HG03460 (cell line): Measurements from ENCODE around the gene SEPHS2.
"Not testable (repeated sequence)": the region's sequence is repeated elsewhere in the genome, so short reads cannot be mapped to it uniquely, and the experiment has no call there.

Experiments used
- ATAC-seq: cut with Tn5 transposase; IDR thresholded peaks from one replicate; pipeline ENCODE4 v1.9.1; 2021; ENCODE audit not compliant: unreplicated experiment

Gene SEPHS2

DNA sequence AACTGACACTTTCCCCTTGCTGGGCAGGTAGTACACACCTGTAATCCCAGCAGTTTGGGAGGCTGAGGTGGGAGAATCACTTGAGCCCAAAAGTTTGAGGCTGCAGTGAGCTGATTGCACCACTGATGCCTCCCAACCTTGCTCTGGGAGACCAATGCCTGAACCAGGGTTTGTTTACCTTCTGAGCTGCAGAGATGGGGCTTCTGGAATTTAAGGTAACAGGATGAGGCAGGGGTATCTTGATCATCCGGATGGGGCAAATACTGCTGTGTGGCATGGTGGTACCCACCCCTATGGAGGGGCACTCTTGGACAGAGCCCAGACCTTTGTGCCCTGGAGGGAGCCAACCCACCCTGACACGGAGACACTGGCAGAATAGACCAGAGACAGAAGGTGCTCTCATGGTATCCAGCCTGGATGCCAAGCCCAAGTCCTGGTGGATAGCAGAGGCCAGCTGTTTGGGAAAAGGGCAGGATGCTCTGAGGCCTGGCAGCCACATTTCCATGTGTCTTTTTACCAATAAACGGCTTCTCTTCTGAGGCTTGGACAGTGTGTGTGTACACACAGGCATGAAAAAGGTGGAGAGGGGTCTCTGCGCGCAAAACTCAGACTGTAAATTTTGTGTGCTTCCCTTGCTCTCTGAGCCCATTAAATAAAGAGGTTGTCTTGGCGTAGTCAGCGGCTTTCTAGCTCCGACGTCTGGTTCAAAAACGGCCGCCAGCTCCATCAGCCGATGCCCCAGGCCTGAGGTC is 46.1 kb downstream of the SEPHS2 start:
- no peak for ATAC-seq

DNA sequence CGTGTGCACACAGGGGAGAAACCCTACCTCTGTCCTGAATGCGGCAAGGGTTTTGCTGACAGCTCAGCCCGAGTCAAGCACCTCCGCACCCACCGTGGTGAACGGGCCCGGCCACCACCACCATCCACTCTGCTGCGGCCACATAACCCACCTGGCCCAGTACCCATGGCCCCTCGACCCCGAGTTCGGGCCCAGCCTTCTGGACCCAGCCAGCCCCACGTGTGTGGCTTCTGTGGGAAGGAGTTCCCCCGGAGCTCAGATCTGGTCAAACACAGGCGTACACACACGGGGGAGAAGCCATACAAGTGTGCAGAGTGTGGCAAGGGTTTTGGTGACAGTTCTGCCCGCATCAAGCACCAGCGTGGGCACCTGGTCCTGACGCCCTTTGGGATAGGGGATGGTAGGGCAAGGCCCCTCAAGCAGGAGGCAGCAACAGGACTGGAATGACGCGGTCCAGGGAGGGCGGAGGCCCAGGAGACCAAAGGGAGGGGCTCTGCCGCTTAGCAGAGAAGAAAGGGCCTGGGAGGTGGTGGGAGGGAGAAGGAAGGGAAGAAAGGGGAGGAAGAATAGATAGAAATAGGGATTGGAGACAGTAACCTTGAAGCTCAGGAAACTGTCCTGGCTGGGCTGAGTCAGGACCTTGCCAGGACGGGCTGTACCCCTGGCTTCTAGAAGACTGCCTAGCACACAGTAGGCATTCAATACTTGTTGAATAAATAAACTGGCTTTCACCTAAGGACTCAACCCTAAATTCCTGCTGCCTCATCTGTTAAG is 46.8 kb downstream of the SEPHS2 start:
- ATAC-seq = no peak

DNA sequence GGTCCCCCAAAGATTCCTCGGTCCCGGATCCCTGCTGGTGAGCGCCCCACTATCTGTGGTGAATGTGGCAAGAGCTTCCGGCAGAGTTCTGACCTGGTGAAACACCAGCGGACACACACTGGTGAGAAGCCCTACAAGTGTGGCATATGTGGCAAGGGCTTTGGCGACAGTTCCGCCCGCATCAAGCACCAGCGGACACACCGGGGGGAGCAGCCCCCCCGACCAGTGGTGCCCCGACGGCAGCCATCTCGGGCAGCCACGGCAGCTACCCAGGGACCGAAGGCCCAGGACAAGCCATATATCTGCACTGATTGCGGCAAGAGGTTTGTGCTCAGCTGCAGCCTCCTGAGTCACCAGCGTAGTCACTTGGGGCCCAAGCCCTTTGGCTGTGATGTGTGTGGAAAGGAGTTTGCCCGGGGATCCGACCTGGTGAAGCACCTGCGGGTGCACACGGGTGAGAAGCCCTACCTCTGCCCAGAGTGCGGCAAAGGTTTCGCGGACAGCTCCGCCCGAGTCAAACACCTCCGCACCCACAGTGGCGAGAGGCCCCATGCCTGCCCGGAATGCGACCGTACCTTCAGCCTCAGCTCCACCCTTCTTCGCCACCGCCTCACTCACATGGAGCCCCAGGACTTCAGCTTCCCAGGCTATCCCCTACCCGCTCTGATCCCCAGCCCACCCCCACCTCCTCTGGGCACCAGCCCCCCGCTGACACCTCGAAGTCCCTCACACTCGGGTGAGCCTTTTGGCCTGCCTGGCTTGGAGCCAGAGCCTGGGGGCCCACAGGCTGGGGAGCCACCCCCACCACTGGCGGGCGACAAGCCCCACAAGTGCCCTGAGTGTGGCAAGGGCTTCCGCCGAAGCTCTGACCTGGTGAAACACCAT is 47.7 kb downstream of the SEPHS2 start:
- ATAC-seq = no peak

DNA sequence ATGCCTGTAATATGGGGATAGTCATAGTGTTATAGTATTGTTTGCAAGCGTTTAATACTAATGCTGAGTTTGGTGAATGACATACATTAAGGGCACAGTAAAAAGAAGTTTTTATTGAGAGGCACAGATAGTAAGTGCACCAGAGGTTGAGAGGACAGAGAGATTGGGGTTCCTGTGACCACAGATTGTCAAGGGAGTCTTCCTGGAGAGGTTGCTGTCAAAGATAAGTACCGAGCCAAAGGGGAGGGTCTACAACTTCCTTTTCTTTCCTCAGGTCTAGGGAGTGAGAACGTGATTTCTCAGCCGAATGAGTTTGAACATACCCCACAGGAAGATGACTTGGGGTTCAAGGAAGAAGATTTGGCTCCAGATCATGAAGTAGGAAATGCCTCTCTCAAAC is 48.6 kb downstream of the SEPHS2 start:
- ATAC-seq = no peak

- not testable (repeated sequence) for ATAC-seq
These were observed 49.0 kb downstream of the SEPHS2 start for GRCh38 chr16:30396627-30397026.

DNA sequence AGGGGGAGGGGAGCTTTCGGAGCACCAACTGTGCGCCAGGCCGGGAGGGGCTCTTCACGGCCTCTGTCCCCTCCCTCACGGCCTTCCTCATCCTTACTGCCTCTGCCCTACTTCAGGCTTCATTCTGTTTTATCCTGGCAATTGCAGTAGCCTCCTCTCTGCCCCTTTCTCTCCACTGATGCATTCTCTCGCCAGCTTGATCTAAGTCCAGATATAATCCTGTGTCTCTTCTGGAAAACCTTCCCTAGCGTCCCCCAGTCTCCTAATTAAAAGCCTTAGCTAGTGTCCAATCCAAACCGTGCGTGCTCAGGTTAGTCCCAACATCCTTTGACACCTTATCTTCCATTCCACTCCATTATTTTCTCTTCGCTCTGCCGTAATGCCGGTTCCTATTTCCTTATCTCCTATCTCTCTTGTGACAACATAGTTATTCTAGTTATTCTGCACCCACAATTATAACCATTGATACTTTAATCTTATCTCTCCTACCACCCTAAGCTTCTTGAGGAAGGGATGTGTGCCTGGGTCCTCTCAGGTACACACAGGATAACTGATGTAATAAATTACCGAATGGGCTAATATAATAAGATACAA is 49.6 kb downstream of the SEPHS2 start:
- ATAC-seq = peak; percentile 9

DNA sequence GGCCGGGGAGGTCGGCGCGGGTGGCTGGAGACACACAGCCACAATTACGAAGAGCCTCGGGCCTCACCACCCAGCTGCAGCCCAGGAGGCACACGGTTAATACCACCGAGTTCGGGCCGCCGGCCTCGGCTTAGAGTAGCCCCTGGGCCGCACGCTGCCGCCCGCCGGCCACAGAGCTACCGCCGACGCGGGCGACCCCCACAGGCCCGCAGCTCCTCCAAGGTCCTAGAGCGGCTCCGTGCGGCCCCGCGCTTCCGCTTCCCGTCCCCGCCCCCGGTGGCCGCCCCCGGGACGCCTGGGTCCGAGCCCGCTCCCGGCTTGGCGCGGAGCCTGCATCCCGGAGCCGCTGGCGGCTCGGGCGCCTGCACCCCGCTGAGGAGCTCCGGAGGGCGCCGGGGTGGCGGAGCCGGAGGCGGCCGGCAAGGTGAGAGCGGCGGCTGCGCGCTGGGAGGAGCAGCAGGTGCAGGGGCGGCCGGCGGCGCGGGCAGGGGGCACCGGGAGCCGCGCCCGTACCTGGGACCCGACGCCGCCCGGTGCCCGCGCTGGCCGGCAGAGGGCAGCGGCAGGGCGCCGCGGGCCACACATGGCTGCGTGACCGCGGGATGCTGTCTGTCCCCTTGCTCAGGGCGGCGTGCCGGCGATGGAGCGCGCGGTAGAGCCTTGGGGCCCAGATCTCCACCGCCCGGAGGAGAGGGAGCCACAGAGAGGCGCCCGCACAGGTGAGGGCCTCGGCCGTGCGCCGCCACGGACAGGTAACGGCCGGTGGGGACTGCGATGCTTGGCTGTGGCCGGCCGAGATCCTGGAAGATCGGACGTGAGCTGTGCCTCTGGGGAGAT is 50.3 kb downstream of the SEPHS2 start, which contains the start of gene ZNF48:
Gene ZNF48, plus strand, starts transcription at position 266 of the 837 bp plus-strand sequence. Its CDS starts 375 bp downstream, at position 641.
- ATAC-seq = peak; percentile 74

- no peak for ATAC-seq
These were observed 51.0 kb downstream of the SEPHS2 start for GRCh38 chr16:30394592-30395154.
